Stimulated activated naive B cell treated with anti-CD40 and anti-IgM and Interleukin-4, amounts not matched to agents 10 μg/mL and 1 μg/mL and 100 μg/mL, for 72 hours (primary cell): ENCODE measurements around the gene AHCYL2.
A peak's percentile ranks its signal among the peaks of the same experiment; 100 is the strongest.
"Not testable (repeated sequence)": the region's sequence is repeated elsewhere in the genome, so short reads cannot be mapped to it uniquely, and the experiment has no call there.

Source experiments
- ATAC-seq, 2 donors: fragments of 150-1000 bp; cut with Tn5 transposase; replicated peaks; 2 replicates each; pipeline ENCODE4 v1.10.0; 2021; ENCODE audit warnings: moderate library complexity in 1 of 2
- DNase-seq: peaks from one replicate; pipeline ENCODE4 v3.0.0; 2021
- H3K27ac Mint-ChIP-seq: one replicate; pipeline ENCODE4 v1.8.0; 2022; ENCODE audit warnings: mild to moderate bottlenecking, mixed read lengths
- H3K27me3 Mint-ChIP-seq, 2 donors: one replicate each; pipeline ENCODE4 v1.8.0; 2022; ENCODE audit warnings: mixed read lengths in 2 of 2
- H3K36me3 Mint-ChIP-seq, 2 donors: one replicate each; pipeline ENCODE4 v1.8.0; 2022; ENCODE audit warnings: mixed read lengths in 2 of 2, mild to moderate bottlenecking in 1 of 2
- H3K4me1 Mint-ChIP-seq, 2 donors: one replicate each; pipeline ENCODE4 v1.8.0; 2022; ENCODE audit warnings: mixed read lengths in 2 of 2, mild to moderate bottlenecking in 1 of 2
- H3K4me3 Mint-ChIP-seq, 2 donors: one replicate each; pipeline ENCODE4 v1.8.0; 2022; ENCODE audit warnings: mild to moderate bottlenecking in 2 of 2, mixed read lengths in 2 of 2, moderate library complexity in 1 of 2
- H3K9me3 Mint-ChIP-seq, 2 donors: one replicate each; pipeline ENCODE4 v1.8.0; 2022; ENCODE audit warnings: mixed read lengths in 2 of 2, mild to moderate bottlenecking in 1 of 2

The AHCYL2 gene

GRCh38 chr7:129247087-129247486 lies 22.3 kb downstream of the AHCYL2 start:
- no peak for ATAC-seq
- H3K27ac Mint-ChIP-seq: no peak overlapping the region
- DNase-seq: no peak
- no peaks in the 10 kb centered on the region for H3K27me3 Mint-ChIP-seq
- H3K4me3 Mint-ChIP-seq: no peak overlapping the region
- no peaks in the 10 kb centered on the region for H3K9me3 Mint-ChIP-seq
- peaks cover 10 to 13% of the 10 kb centered on the region in 2 donors for H3K36me3 Mint-ChIP-seq
- H3K4me1 Mint-ChIP-seq: peaks cover 2 to 7% of the 10 kb centered on the region in 2 donors

- Mint-ChIP-seq H3K4me1 (peaks cover 3 to 13% of the 10 kb centered on the region in 2 donors), H3K9me3 (no peaks in the 10 kb centered on the region), H3K27me3 (no peaks in the 10 kb centered on the region), H3K27ac (no peak overlapping the region), H3K36me3 (peaks cover 0 to 3% of the 10 kb centered on the region in 2 donors), H3K4me3 (no peak overlapping the region)
- no peak for DNase-seq
- ATAC-seq: no peak
These were observed 27.3 kb downstream of the AHCYL2 start for GRCh38 chr7:129252128-129252527.

GRCh38 chr7:129252603-129253002 lies 27.8 kb downstream of the AHCYL2 start:
- not testable (repeated sequence) for H3K9me3 Mint-ChIP-seq, H3K27me3 Mint-ChIP-seq, H3K36me3 Mint-ChIP-seq, DNase-seq, ATAC-seq, H3K27ac Mint-ChIP-seq, H3K4me3 Mint-ChIP-seq
- H3K4me1 Mint-ChIP-seq: peaks cover 6 to 18% of the 10 kb centered on the region in 2 donors

- Mint-ChIP-seq H3K36me3 (no peaks in the 10 kb centered on the region), H3K4me3 (no peak overlapping the region), H3K9me3 (no peaks in the 10 kb centered on the region), H3K27ac (no peak overlapping the region), H3K27me3 (no peaks in the 10 kb centered on the region), H3K4me1 (peaks cover 7 to 26% of the 10 kb centered on the region in 2 donors)
- DNase-seq: no peak
- no peak for ATAC-seq
These were observed 31.0 kb downstream of the AHCYL2 start for GRCh38 chr7:129255800-129256199.

GRCh38 chr7:129256221-129256620 lies 31.4 kb downstream of the AHCYL2 start:
- no peak overlapping the region for H3K4me3 Mint-ChIP-seq
- H3K27me3 Mint-ChIP-seq: no peaks in the 10 kb centered on the region
- ATAC-seq (no peak), DNase-seq (no peak)
- H3K36me3 Mint-ChIP-seq: no peaks in the 10 kb centered on the region
- no peak overlapping the region for H3K27ac Mint-ChIP-seq
- no peaks in the 10 kb centered on the region for H3K9me3 Mint-ChIP-seq
- peaks cover 7 to 23% of the 10 kb centered on the region in 2 donors for H3K4me1 Mint-ChIP-seq

GRCh38 chr7:129257168-129257567 lies 32.3 kb downstream of the AHCYL2 start:
- no peaks in the 10 kb centered on the region for H3K9me3 Mint-ChIP-seq
- H3K4me3 Mint-ChIP-seq: no peak overlapping the region
- H3K4me1 Mint-ChIP-seq: peaks cover 9 to 23% of the 10 kb centered on the region in 2 donors
- H3K27ac Mint-ChIP-seq: peak overlapping the region; percentile 60
- DNase-seq: no peak
- H3K27me3 Mint-ChIP-seq: no peaks in the 10 kb centered on the region
- H3K36me3 Mint-ChIP-seq: no peaks in the 10 kb centered on the region
- ATAC-seq: no peak

- Mint-ChIP-seq H3K4me1 (peaks cover 13 to 24% of the 10 kb centered on the region in 2 donors), H3K27me3 (no peaks in the 10 kb centered on the region), H3K9me3 (no peaks in the 10 kb centered on the region), H3K36me3 (no peaks in the 10 kb centered on the region), H3K27ac (no peak overlapping the region), H3K4me3 (no peak overlapping the region)
- no peak for DNase-seq
- ATAC-seq: no peak
These were observed 34.0 kb downstream of the AHCYL2 start for GRCh38 chr7:129258649-129259389.

GRCh38 chr7:129262324-129262723 lies 37.5 kb downstream of the AHCYL2 start:
- Mint-ChIP-seq H3K27me3 (no peaks in the 10 kb centered on the region), H3K9me3 (no peaks in the 10 kb centered on the region), H3K4me1 (peaks cover 10 to 19% of the 10 kb centered on the region in 2 donors), H3K27ac (no peak overlapping the region), H3K4me3 (no peak overlapping the region), H3K36me3 (no peaks in the 10 kb centered on the region)
- DNase-seq: no peak
- no peak for ATAC-seq

GRCh38 chr7:129263168-129263567 lies 38.3 kb downstream of the AHCYL2 start:
- no peak overlapping the region for H3K27ac Mint-ChIP-seq
- no peaks in the 10 kb centered on the region for H3K27me3 Mint-ChIP-seq
- DNase-seq: no peak
- no peak overlapping the region for H3K4me3 Mint-ChIP-seq
- H3K9me3 Mint-ChIP-seq: no peaks in the 10 kb centered on the region
- ATAC-seq: no peak
- peaks cover 9 to 17% of the 10 kb centered on the region in 2 donors for H3K4me1 Mint-ChIP-seq
- H3K36me3 Mint-ChIP-seq: no peaks in the 10 kb centered on the region

- Mint-ChIP-seq H3K36me3 (no peaks in the 10 kb centered on the region), H3K27me3 (no peaks in the 10 kb centered on the region), H3K27ac (no peak overlapping the region), H3K4me3 (no peak overlapping the region), H3K9me3 (no peaks in the 10 kb centered on the region), H3K4me1 (peaks cover 7 to 8% of the 10 kb centered on the region in 2 donors)
- DNase-seq: no peak
- ATAC-seq: no peak
These were observed 39.7 kb downstream of the AHCYL2 start for GRCh38 chr7:129264534-129264933.

GRCh38 chr7:129265328-129265727 lies 40.5 kb downstream of the AHCYL2 start:
- ATAC-seq (no peak), DNase-seq (no peak)
- no peak overlapping the region for H3K27ac Mint-ChIP-seq
- H3K4me3 Mint-ChIP-seq: no peak overlapping the region
- no peaks in the 10 kb centered on the region for H3K9me3 Mint-ChIP-seq
- H3K27me3 Mint-ChIP-seq: no peaks in the 10 kb centered on the region
- H3K36me3 Mint-ChIP-seq: no peaks in the 10 kb centered on the region
- H3K4me1 Mint-ChIP-seq: peaks cover 9 to 10% of the 10 kb centered on the region in 2 donors

GRCh38 chr7:129266181-129266580 lies 41.4 kb downstream of the AHCYL2 start:
- DNase-seq (no peak), ATAC-seq (no peak)
- Mint-ChIP-seq H3K27me3 (no peaks in the 10 kb centered on the region), H3K4me3 (no peak overlapping the region), H3K9me3 (no peaks in the 10 kb centered on the region), H3K4me1 (peaks cover 16 to 19% of the 10 kb centered on the region in 2 donors), H3K27ac (no peak overlapping the region), H3K36me3 (no peaks in the 10 kb centered on the region)

- Mint-ChIP-seq H3K4me1 (peaks cover 10 to 15% of the 10 kb centered on the region in 2 donors), H3K27ac (peak overlapping the region; percentile 11), H3K27me3 (no peaks in the 10 kb centered on the region), H3K36me3 (peaks cover 9 to 10% of the 10 kb centered on the region in 2 donors), H3K9me3 (peaks cover 0 to 1% of the 10 kb centered on the region in 2 donors), H3K4me3 (no peak overlapping the region)
- no peak for ATAC-seq
- DNase-seq: no peak
These were observed 45.2 kb downstream of the AHCYL2 start for GRCh38 chr7:129270077-129270476.

GRCh38 chr7:129271500-129272355 lies 46.9 kb downstream of the AHCYL2 start:
- Mint-ChIP-seq H3K9me3 (peaks cover 0 to 1% of the 10 kb centered on the region in 2 donors), H3K4me1 (peaks cover 10 to 15% of the 10 kb centered on the region in 2 donors), H3K36me3 (peaks cover 9 to 10% of the 10 kb centered on the region in 2 donors), H3K4me3 (peak overlapping the region in 1 of 2 donors; percentile 82), H3K27ac (no peak overlapping the region), H3K27me3 (no peaks in the 10 kb centered on the region)
- ATAC-seq: peak; percentile 77 to 81
- peak; percentile 30 for DNase-seq
